GM12892 (cell line): ENCODE results near the gene COL23A1.

ENCODE experiments used
- POLR2A ChIP-seq: IDR thresholded peaks from 2 replicates; pipeline ENCODE4 v1.6.1; 2011; ENCODE audit warnings: low read depth, low read length, control low read depth
- POLR2AphosphoS5 ChIP-seq: IDR thresholded peaks from 2 replicates; pipeline ENCODE4 v1.6.1; 2011; ENCODE audit warnings: low read depth, low read length, control low read depth

DNA sequence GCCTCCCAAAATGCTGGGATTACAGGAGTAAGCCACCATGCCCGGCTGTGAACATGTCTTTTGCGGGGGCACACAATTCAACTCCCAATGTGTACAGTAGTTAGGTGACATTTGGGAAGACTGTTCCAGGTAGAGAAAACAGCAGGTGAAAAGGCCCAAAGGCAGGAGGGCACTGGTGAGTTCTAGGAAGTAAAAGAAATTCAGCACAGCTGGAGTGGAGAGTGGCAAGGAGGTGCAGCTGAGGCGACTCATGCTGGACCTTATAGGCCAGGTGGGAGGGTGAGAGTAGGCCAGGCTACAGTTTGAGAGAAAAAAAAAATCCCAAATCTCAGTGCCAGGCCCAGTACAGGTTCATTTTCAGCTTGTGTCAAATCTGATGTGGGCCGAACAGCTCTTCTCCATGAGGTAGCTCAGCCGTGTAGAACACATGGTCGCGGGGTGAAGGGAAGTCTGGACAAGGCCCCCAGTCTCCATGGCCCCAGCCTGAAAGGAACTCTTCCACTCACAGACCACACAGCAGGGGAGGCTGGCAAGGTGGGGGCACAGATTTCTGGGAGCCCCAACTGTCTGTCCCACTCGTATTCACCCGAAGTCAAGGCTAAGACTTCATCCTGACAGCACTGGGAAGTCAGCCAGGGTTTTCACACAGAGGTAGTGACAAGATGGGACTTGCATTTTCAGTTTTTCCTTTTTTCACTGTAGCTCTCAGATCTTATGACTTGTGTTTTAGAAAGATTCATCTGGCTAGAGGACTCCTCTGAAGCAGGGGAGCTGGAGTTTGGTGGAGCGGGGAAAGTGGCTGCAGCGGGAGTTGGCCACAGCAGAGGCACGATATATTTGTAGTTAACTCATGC lies 390.4 kb downstream of the COL23A1 start:
- TF ChIP-seq POLR2AphosphoS5 = no peak
- no peak for TF ChIP-seq POLR2A
